Skin of body (tissue), 2 donors: ENCODE measurements around the gene FBH1. TPM values are rescaled to one million over a fixed set of nuclear protein-coding genes. Genes with fewer than 3 reads are reported as not detected.
A peak's percentile ranks its signal among the peaks of the same experiment; 100 is the strongest.

Source experiments
- DNase-seq: peaks from one replicate; lab custom pipeline; 2025; lab: John Stamatoyannopoulos, UW
- total RNA-seq: library from RNA; depleted of rRNA; stranded (reverse); fragments of >200 nt; gene quantifications from one replicate; pipeline ENCODE4 v1.2.3, GENCODE V29; 2014

Gene FBH1
- total RNA-seq, 1 donor from 2014 or later: 56.4 TPM

DNA sequence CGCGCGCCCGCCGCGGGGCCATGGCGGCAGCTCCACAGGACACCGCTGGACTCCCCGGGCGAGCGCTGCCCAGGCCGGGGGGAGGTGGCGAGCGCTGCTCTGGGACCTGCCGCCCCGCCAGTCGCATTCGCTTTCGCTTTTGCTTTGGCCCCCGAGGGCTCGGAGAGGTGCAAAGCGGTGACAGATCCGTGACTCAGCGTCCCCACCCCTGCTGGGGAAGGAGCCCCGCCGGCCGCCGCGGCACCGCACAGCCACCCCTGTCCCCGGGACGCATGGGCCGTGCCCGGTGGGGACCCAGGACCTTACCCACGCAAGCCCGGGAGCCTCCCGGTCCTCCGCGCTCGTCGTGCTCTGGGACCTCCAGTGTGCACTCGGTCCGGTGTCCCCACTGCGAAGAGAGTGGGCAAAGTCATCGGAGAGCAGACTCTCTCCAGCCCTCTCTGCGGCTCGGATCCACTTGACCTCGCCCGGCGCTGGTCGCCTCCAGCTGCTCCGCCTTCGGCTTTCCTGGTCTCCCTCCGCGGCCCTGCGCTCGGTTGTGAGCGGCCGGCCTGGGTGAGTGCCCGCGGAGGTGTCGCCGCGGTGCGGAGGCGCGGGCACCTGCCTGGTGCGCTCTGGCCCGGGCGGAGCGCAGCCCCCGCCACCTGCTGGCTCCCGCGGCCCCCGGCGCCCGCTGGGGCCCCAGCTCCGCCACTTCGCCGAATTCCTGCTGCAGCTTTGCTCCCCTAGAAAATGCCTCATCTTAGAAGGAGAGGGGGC, 87.6 kb downstream of the FBH1 start, which contains the start of gene IL15RA:
TSS of gene IL15RA (minus strand) at position 73 of the 759 bp plus-strand sequence. CDS start at position 22, 51 bp downstream.
- peak; percentile 17 for DNase-seq

DNA sequence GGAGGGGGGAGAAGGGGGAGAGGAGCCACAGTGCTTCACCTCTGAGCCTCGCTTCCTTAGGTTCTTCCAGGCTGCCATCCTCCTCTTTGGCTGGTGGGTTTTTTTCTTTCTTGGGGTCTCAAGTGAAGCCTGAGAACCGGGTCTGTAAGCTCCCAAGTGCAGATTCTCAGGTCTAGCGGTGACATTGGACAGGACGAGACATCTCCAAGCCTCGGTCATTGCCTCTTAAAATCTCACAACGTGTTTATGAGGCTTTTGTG, 88.1 kb downstream of the FBH1 start:
- DNase-seq: no peak

DNA sequence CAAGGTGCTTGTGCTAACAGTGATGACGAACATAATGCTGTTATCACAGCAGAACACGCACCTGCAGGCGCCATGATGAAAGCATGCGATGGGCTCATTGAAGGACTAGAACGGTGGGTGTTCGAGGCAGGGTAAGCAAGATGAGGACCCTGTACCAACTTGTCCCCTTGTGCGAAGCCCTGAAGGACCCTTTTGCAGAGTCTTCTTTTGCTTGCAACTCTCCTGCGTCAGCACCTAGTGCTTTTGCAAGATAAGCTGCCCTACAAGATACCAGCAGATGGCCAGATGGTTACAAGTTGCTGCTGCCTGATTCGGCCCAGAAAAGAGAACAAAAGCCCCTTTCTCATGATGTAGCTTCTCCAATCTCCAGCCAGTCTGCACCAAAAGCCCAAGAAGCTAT, 91.5 kb downstream of the FBH1 start:
- DNase-seq: no peak

DNA sequence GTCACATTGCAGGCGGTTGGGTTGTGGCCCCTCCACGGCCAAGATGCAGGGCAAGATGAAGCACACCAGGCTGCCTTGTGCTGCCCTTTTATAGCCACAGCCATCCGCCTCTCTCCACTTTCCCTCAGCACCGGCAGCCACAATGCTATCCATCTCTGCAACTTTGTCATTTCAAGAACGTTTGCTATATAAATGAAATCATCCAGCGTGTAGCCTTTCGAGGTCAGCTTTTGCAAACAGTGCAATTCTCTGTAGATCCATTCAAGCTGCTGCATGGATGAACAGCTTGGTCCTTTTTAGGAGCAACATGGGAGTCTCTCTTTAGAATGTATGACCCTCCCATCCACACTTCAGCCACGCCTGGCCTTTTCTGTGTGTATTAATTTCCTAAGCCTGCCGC, 93.7 kb downstream of the FBH1 start:
- no peak for DNase-seq

DNA sequence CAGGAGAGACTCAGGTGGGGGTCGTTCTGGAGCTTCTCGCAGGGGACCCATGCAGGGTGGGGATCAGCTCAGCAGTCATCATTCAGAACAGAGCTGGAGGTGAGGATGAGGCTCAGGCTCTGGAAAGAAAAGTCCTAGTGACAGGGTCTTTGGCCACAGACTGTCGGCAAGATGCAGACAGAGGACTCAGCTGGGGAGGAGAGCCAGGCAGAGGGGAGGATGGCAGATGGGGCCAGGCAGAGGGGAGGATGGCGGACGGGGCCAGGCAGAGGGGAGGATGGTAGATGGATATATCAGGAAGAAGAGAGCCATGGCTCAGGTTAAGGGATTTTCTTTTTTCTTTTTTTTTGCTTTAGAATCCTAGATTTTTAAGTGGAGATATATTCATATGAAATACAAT, 95.0 kb downstream of the FBH1 start:
- DNase-seq: no peak

Other genes starting within 250 kb of the FBH1 start
- gene ASB13, start 223.6 kb upstream of the FBH1 start, total RNA-seq: 6.7 TPM
- 80.8 TPM for gene TASOR2, start 205.4 kb upstream of the FBH1 start, total RNA-seq
- gene GDI2, start 76.8 kb upstream of the FBH1 start, total RNA-seq: 307 TPM
- 6.8 TPM for gene ANKRD16, start 350 bp upstream of the FBH1 start, total RNA-seq
- gene IL15RA, start 87.3 kb downstream of the FBH1 start, total RNA-seq: 3.6 TPM
- gene IL2RA, start 172.1 kb downstream of the FBH1 start, total RNA-seq: 0.30 TPM
- 54.6 TPM for gene RBM17, start 198.8 kb downstream of the FBH1 start, total RNA-seq